ENCODE data around the gene LSM2.
"Not testable (repeated sequence)": the region's sequence is repeated elsewhere in the genome, so short reads cannot be mapped to it uniquely, and the experiment has no call there.

LSM2 gene

GRCh38 chr6:31827286-31828079 is 20.7 kb upstream of the LSM2 start, which contains the start of gene HSPA1B:
Gene HSPA1B (plus strand): TSS chr6:31827738. CDS start chr6:31827951, 213 bp downstream.
- DNase-seq = peak; percentile 100

- peak; percentile 83 for DNase-seq
Measured at GRCh38 chr6:31826793-31827285, 20.1 kb upstream of the LSM2 start.

- no peak for DNase-seq
Measured at GRCh38 chr6:31825553-31825952, 18.8 kb upstream of the LSM2 start.

GRCh38 chr6:31823592-31824196 is 16.9 kb upstream of the LSM2 start:
- DNase-seq = not testable (repeated sequence)

- DNase-seq = no peak
Measured at GRCh38 chr6:31822036-31822821, 15.5 kb upstream of the LSM2 start.

GRCh38 chr6:31821301-31822035 is 14.7 kb upstream of the LSM2 start:
- peak; percentile 31 for DNase-seq

GRCh38 chr6:31820399-31820798 is 13.6 kb upstream of the LSM2 start:
- not testable (repeated sequence) for DNase-seq

- no peak for DNase-seq
Measured at GRCh38 chr6:31819871-31820299, 13.1 kb upstream of the LSM2 start.

- not testable (repeated sequence) for DNase-seq
Measured at GRCh38 chr6:31817929-31818511, 11.3 kb upstream of the LSM2 start.

- not testable (repeated sequence) for DNase-seq
Measured at GRCh38 chr6:31817133-31817928, 10.6 kb upstream of the LSM2 start.

GRCh38 chr6:31815025-31815838 is 8.5 kb upstream of the LSM2 start, which contains the start of the genes HSPA1A and HSPA1L:
Gene HSPA1A (plus strand): TSS chr6:31815543. CDS start chr6:31815757, 214 bp downstream.
Gene HSPA1L (minus strand): TSS chr6:31815283. CDS start chr6:31811972, 3,311 bp downstream.
- DNase-seq = peak; percentile 96

GRCh38 chr6:31814677-31815024 is 7.9 kb upstream of the LSM2 start:
- peak; percentile 96 for DNase-seq

GRCh38 chr6:31813465-31813849 is 6.7 kb upstream of the LSM2 start:
- DNase-seq = no peak

GRCh38 chr6:31811645-31812044 is 4.9 kb upstream of the LSM2 start:
- no peak for DNase-seq

- DNase-seq = not testable (repeated sequence)
Measured at GRCh38 chr6:31808599-31808998, 1.8 kb upstream of the LSM2 start.

- no peak for DNase-seq
Measured at GRCh38 chr6:31805939-31806469, 762 bp downstream of the LSM2 start.

GRCh38 chr6:31801031-31801927 is 5.5 kb downstream of the LSM2 start:
- DNase-seq = not testable (repeated sequence)

GRCh38 chr6:31799781-31800180 is 7.0 kb downstream of the LSM2 start:
- DNase-seq = no peak

GRCh38 chr6:31797588-31797987 is 9.2 kb downstream of the LSM2 start:
- no peak for DNase-seq
